Duodenal mucosa (tissue), 2 donors: ENCODE data around the gene SLC25A45.

Experiments
- H3K27ac ChIP-seq: one replicate; pipeline ENCODE4 v1.7.0; 2013; ENCODE audit warnings: low read depth, low read length
- H3K27me3 ChIP-seq, 2 donors: one replicate each; pipeline ENCODE4 v1.7.0; 2013; ENCODE audit warnings: low read length in 2 of 2, control low read depth in 1 of 2; ENCODE audit not compliant: insufficient read depth in 2 of 2, control insufficient read depth in 1 of 2
- H3K36me3 ChIP-seq, 2 donors: one replicate each; pipeline ENCODE4 v1.7.0; 2013; ENCODE audit warnings: low read length in 2 of 2, control low read depth in 1 of 2; ENCODE audit not compliant: insufficient read depth in 2 of 2, control insufficient read depth in 1 of 2
- H3K4me1 ChIP-seq, 2 donors: one replicate each; pipeline ENCODE4 v1.7.0; 2013; ENCODE audit warnings: low read length in 2 of 2, control low read depth in 1 of 2; ENCODE audit not compliant: insufficient read depth in 2 of 2, control insufficient read depth in 1 of 2
- H3K4me3 ChIP-seq, 2 donors: one replicate each; pipeline ENCODE4 v1.7.0; 2013; ENCODE audit warnings: low read length in 2 of 2, low read depth in 1 of 2
- H3K9ac ChIP-seq, 2 donors: one replicate each; pipeline ENCODE4 v1.7.0; 2013; ENCODE audit warnings: low read length in 2 of 2, low read depth in 1 of 2
- H3K9me3 ChIP-seq, 2 donors: one replicate each; pipeline ENCODE4 v1.7.0; 2013; ENCODE audit warnings: low read length in 2 of 2, control low read depth in 1 of 2; ENCODE audit not compliant: control insufficient read depth in 1 of 2

SLC25A45 gene

GRCh38 chr11:65403607-65404121, 21.2 kb upstream of the SLC25A45 start:
- Histone ChIP-seq H3K4me1 (peaks cover 22 to 24% of the 10 kb centered on the region in 2 donors), H3K4me3 (no peak overlapping the region), H3K36me3 (peaks cover 27 to 50% of the 10 kb centered on the region in 2 donors), H3K9me3 (no peaks in the 10 kb centered on the region), H3K27me3 (no peaks in the 10 kb centered on the region), H3K27ac (no peak overlapping the region), H3K9ac (no peak overlapping the region)

- H3K36me3 ChIP-seq = peaks cover 22 to 53% of the 10 kb centered on the region in 2 donors
- no peak overlapping the region for H3K9ac ChIP-seq
- H3K27ac ChIP-seq = no peak overlapping the region
- H3K4me3 ChIP-seq = no peak overlapping the region
- no peaks in the 10 kb centered on the region for H3K27me3 ChIP-seq
- H3K9me3 ChIP-seq = no peaks in the 10 kb centered on the region
- peaks cover 22 to 24% of the 10 kb centered on the region in 2 donors for H3K4me1 ChIP-seq
Observed at GRCh38 chr11:65402790-65403189, 20.3 kb upstream of the SLC25A45 start.

- Histone ChIP-seq H3K36me3 (peaks cover 29 to 61% of the 10 kb centered on the region in 2 donors), H3K27me3 (no peaks in the 10 kb centered on the region), H3K4me3 (no peak overlapping the region), H3K27ac (no peak overlapping the region), H3K4me1 (peaks cover 22 to 24% of the 10 kb centered on the region in 2 donors), H3K9me3 (no peaks in the 10 kb centered on the region), H3K9ac (no peak overlapping the region)
Observed at GRCh38 chr11:65401803-65402248, 19.4 kb upstream of the SLC25A45 start.

GRCh38 chr11:65401073-65401802, 18.8 kb upstream of the SLC25A45 start:
- Histone ChIP-seq H3K9ac (no peak overlapping the region), H3K36me3 (peaks cover 29 to 66% of the 10 kb centered on the region in 2 donors), H3K4me1 (peaks cover 22 to 24% of the 10 kb centered on the region in 2 donors), H3K27me3 (no peaks in the 10 kb centered on the region), H3K27ac (no peak overlapping the region), H3K9me3 (no peaks in the 10 kb centered on the region), H3K4me3 (no peak overlapping the region)

- Histone ChIP-seq H3K9ac (no peak overlapping the region), H3K27me3 (no peaks in the 10 kb centered on the region), H3K36me3 (peaks cover 33 to 71% of the 10 kb centered on the region in 2 donors), H3K27ac (no peak overlapping the region), H3K9me3 (no peaks in the 10 kb centered on the region), H3K4me3 (no peak overlapping the region), H3K4me1 (peaks cover 22 to 24% of the 10 kb centered on the region in 2 donors)
Observed at GRCh38 chr11:65400307-65401072, 18.0 kb upstream of the SLC25A45 start.

GRCh38 chr11:65399845-65400244, 17.4 kb upstream of the SLC25A45 start:
- H3K36me3 ChIP-seq = peaks cover 31 to 69% of the 10 kb centered on the region in 2 donors
- no peak overlapping the region for H3K4me3 ChIP-seq
- no peaks in the 10 kb centered on the region for H3K9me3 ChIP-seq
- no peaks in the 10 kb centered on the region for H3K27me3 ChIP-seq
- H3K9ac ChIP-seq = no peak overlapping the region
- peaks cover 22 to 24% of the 10 kb centered on the region in 2 donors for H3K4me1 ChIP-seq
- H3K27ac ChIP-seq = no peak overlapping the region

GRCh38 chr11:65399249-65399648, 16.8 kb upstream of the SLC25A45 start:
- no peak overlapping the region for H3K27ac ChIP-seq
- H3K4me3 ChIP-seq = no peak overlapping the region
- H3K9ac ChIP-seq = no peak overlapping the region
- peaks cover 22 to 23% of the 10 kb centered on the region in 2 donors for H3K4me1 ChIP-seq
- peaks cover 34 to 68% of the 10 kb centered on the region in 2 donors for H3K36me3 ChIP-seq
- H3K9me3 ChIP-seq = no peaks in the 10 kb centered on the region
- H3K27me3 ChIP-seq = no peaks in the 10 kb centered on the region

GRCh38 chr11:65398362-65398910, 16.0 kb upstream of the SLC25A45 start:
- no peaks in the 10 kb centered on the region for H3K27me3 ChIP-seq
- H3K4me3 ChIP-seq = no peak overlapping the region
- no peaks in the 10 kb centered on the region for H3K9me3 ChIP-seq
- H3K36me3 ChIP-seq = peaks cover 30 to 68% of the 10 kb centered on the region in 2 donors
- H3K4me1 ChIP-seq = peaks cover 14 to 15% of the 10 kb centered on the region in 2 donors
- no peak overlapping the region for H3K27ac ChIP-seq
- no peak overlapping the region for H3K9ac ChIP-seq

- Histone ChIP-seq H3K9me3 (no peaks in the 10 kb centered on the region), H3K27ac (no peak overlapping the region), H3K9ac (no peak overlapping the region), H3K4me3 (no peak overlapping the region), H3K27me3 (no peaks in the 10 kb centered on the region), H3K36me3 (peaks cover 30 to 79% of the 10 kb centered on the region in 2 donors), H3K4me1 (peaks cover 13 to 14% of the 10 kb centered on the region in 2 donors)
Observed at GRCh38 chr11:65396769-65397745, 14.6 kb upstream of the SLC25A45 start.
